Activated naive CD4-positive, alpha-beta T cell treated with anti-CD3 and anti-CD28 coated beads for 36 hours (primary cell): ENCODE measurements around the gene TAC3. TPM values are rescaled to one million over a fixed set of nuclear protein-coding genes. Genes with fewer than 3 reads are reported as not detected.
A peak's percentile ranks its signal among the peaks of the same experiment; 100 is the strongest.
"Not testable (repeated sequence)": the region's sequence is repeated elsewhere in the genome, so short reads cannot be mapped to it uniquely, and the experiment has no call there.

ENCODE experiments used
- CTCF ChIA-PET: fragments of 350-600 bp; sonication (Branson Sonifier 250); formaldehyde crosslinking; loops from one replicate; lab custom pipeline; 2021; ENCODE audit warnings: antibody characterized with exemption; lab: Charles Lee
- DNase-seq: peaks from one replicate; pipeline ENCODE4 v3.0.0-alpha.2; 2020
- H3K27ac Mint-ChIP-seq: one replicate; pipeline ENCODE4 v1.8.0; 2021; ENCODE audit warnings: mild to moderate bottlenecking, mixed read lengths
- H3K27me3 Mint-ChIP-seq: one replicate; pipeline ENCODE4 v1.8.0; 2021; ENCODE audit warnings: low read depth, mixed read lengths
- H3K36me3 Mint-ChIP-seq: one replicate; pipeline ENCODE4 v1.8.0; 2021; ENCODE audit warnings: low read depth, mixed read lengths
- H3K4me1 Mint-ChIP-seq: one replicate; pipeline ENCODE4 v1.8.0; 2021; ENCODE audit warnings: low read depth, mixed read lengths
- H3K4me3 Mint-ChIP-seq: one replicate; pipeline ENCODE4 v1.8.0; 2021; ENCODE audit warnings: mild to moderate bottlenecking, moderate library complexity, mixed read lengths
- H3K9me3 Mint-ChIP-seq: one replicate; pipeline ENCODE4 v1.8.0; 2021; ENCODE audit warnings: mixed read lengths
- intact Hi-C: fragments of 100-400 bp; cut with micrococcal nuclease; formaldehyde crosslinking; loops from one replicate; pipeline ENCODE4 v1.15.1; 2023
- total RNA-seq, 2 experiments: library from RNA; stranded (reverse); gene quantifications; one replicate each; pipeline ENCODE4 v1.2.3, GENCODE V29; 2021

TAC3 gene
- total RNA-seq, 2 experiments from 2014 or later: 0.48 TPM; not detected in 1

DNA sequence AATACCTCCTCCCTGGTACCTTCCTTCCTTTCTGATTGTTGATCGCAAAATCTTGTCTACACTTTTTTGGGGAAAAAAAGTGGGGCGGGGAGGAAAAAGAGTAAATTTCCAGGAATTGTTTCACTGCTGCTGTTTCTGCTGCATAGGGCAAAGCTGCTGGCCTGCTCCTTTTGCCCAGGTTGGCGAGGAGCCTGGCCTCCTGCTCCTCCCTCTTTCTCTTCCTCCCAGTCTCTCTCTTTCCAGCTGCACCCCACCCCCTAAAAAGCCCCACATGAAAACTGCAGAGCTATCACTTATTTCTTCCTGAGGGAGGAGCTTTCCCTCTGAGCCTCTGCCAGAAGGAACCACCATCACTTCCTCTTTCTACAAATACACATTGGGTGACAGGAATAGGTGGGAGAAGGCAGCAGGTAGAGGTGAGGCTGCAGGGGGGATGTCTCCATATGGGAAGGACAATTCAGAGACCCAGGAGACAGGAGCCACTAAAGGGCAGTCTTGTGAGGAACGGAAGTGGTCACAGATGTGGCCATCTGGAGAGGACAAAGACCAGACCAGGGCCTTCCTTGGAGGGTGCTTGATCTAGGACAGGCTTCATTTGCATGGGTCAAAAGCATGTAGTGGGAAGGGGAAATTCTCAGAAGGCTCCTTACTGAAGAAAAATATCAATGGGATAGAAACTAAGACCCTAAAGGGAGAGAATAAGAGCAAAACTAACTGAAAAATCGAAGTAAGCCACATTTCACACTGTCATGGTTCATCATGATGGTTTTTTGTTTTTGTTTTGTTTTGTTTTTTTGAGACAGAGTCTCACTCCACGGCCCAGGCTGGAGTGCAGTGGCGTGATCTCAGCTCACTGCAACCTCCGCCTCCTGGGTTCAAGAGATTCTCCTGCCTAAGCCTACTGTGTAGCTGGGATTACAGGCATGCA is 24.7 kb downstream of the TAC3 start:
- no peak overlapping the region for H3K27ac Mint-ChIP-seq

DNA sequence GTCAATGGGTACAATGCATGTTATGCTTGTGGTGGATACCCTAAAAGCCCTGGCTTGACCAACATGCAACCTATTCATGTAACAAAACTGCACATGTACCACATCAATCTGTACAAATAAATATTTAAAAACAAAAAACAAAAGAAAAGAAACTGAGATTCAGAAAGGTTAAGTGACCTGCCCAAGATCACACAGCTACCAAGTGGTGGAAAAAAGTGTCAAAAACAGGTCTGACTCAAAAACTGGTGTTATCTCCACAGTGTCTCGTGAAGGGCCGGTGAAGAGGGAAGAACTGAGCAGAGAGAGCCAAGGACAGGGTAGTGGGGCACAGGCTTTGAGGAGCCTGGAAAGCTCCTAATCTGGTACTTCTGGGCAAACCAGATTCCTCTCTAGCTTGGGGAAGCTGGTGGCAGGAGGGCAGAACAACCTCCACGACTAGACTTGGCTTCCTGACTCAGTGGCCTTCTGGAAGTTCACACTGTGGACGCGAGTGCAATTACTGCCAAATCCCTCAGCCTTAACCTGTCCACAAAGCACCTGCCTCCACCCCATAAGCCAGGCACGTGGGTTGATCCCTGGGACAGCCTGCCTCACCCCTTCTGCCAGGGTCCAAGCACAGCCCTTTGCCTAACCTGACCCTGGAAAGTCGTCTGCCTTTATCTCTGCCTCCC is 25.5 kb downstream of the TAC3 start:
- no peaks in the 10 kb centered on the region for H3K9me3 Mint-ChIP-seq
- H3K27me3 Mint-ChIP-seq: no peaks in the 10 kb centered on the region
- no peak overlapping the region for H3K4me3 Mint-ChIP-seq
- H3K27ac Mint-ChIP-seq: no peak overlapping the region
- no peak for DNase-seq
- H3K4me1 Mint-ChIP-seq: peaks cover 12% of the 10 kb centered on the region
- intact Hi-C loops: no loop called here
- CTCF ChIA-PET: interaction anchor here (0.8 to 1.8 kb wide), 5 partner anchors 11 to 232 kb away, joined by 3 to 8 read pairs (median 4); no protein-coding TSS in a partner anchor
- peaks cover 3% of the 10 kb centered on the region for H3K36me3 Mint-ChIP-seq

More for the DNA sequence above, 24.7 kb downstream of the TAC3 start:
- Mint-ChIP-seq H3K4me1 (peaks cover 12% of the 10 kb centered on the region), H3K36me3 (peaks cover 8% of the 10 kb centered on the region), H3K9me3 (no peaks in the 10 kb centered on the region), H3K27me3 (no peaks in the 10 kb centered on the region), H3K4me3 (no peak overlapping the region)
- CTCF ChIA-PET: interaction anchor here (0.7 to 1.8 kb wide), 6 partner anchors 10 to 233 kb away, joined by 3 to 8 read pairs (median 4); no protein-coding TSS in a partner anchor
- DNase-seq: no peak
- intact Hi-C loops: no loop called here

DNA sequence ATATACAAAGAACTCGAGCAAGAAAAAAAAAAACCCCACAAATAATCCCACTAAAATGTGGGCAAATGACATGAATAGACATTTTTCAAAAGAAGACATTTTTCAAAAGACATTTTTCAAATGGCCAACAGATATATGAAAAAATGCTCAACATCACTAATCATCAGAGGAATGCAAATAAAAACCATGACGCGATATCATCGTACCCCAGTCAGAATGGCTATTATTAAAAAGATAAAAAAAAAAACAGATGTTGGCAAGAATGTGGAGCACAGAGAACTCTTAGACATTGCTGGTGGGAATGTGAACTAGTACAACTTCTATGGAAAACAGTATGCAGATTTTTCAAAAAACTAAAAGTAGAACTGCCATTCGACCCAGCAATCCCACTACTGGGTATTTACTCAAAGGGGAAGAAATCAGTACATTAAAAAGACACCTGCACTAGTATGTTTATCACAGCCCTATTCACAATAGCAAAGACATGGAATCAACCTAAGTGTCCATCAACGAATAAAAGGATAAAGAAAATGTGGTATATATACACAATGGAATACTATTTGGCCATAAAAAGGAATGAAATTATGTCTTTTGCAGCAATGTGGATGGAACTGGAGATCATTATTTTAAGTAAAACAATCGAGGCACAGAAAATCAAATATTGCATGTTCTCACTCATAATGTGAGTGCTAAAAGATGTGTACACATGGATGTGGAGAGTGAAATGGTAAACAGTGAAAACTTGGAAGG is 26.3 kb downstream of the TAC3 start:
- no peaks in the 10 kb centered on the region for H3K27me3 Mint-ChIP-seq
- H3K27ac Mint-ChIP-seq: no peak overlapping the region
- CTCF ChIA-PET: interaction anchor here (0.8 to 4.2 kb wide), 6 partner anchors 10 to 236 kb away, joined by 4 to 64 read pairs (median 6); partner anchors contain the start of gene PRIM1
- H3K4me1 Mint-ChIP-seq: peaks cover 12% of the 10 kb centered on the region
- no peaks in the 10 kb centered on the region for H3K9me3 Mint-ChIP-seq
- no peak overlapping the region for H3K4me3 Mint-ChIP-seq
- no peak for DNase-seq
- intact Hi-C loops: no loop called here
- peaks cover 2% of the 10 kb centered on the region for H3K36me3 Mint-ChIP-seq

DNA sequence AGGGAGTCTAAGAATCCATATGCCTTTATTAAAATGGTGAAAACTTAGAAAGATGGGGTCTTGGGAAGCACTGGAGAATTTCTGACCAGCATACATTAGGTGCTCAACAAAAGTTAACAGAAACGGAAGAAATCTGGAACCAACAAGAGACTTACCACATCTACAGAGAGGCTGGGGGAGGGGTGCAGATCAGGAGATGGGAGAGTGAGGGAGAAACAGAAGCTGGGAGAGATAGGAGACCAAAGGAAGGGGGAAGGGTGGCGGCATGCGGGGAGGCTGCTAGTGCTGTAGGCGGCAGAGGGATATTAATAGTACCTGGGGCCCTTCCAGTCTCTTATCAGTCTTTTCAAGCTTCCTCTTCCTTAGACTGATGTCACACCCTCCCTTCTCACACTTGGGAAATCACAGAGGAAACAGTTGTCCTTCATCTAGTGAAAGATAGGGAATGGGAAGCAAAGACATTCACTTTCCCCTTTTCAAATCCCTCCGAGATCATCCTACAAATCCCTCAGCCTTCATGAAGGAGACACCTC is 28.1 kb downstream of the TAC3 start:
- Mint-ChIP-seq H3K36me3 (peaks cover 2% of the 10 kb centered on the region), H3K4me1 (peaks cover 12% of the 10 kb centered on the region), H3K9me3 (no peaks in the 10 kb centered on the region), H3K27ac (no peak overlapping the region), H3K4me3 (no peak overlapping the region), H3K27me3 (no peaks in the 10 kb centered on the region)
- DNase-seq: no peak
- CTCF ChIA-PET: interaction anchor here (0.6 to 4.2 kb wide), 27 partner anchors 9 to 409 kb away, joined by 3 to 64 read pairs (median 3); partner anchors contain the start of genes HSD17B6, PRIM1 and STAT6
- intact Hi-C loops: no loop called here

DNA sequence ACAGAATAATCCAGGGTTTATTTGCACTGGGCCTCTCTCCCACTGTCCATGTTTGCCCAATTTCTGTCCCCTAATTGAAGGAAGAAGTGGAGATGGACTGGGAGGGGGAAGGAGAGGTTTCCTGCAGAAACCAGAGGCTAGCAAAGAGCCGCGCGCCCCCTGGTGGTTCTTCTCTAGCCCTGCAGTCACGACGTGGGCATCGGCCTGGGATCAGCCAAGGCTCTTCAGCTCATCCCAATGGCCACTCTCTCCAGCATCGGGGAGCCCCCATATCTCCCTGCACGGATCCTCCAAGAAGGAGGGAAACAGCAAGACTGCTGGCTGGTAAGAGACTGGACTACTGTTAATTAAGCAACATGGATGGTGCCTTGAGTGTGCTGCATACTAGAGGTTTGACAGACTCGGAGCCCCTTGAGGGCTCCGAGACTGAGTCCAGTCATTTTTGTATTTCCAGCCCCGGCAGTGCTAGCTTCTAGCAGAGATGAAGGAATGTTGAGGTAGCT is 28.7 kb downstream of the TAC3 start:
- no peak overlapping the region for H3K4me3 Mint-ChIP-seq
- H3K36me3 Mint-ChIP-seq: no peaks in the 10 kb centered on the region
- DNase-seq: peak; percentile 84
- no peaks in the 10 kb centered on the region for H3K9me3 Mint-ChIP-seq
- H3K27ac Mint-ChIP-seq: no peak overlapping the region
- H3K4me1 Mint-ChIP-seq: peaks cover 12% of the 10 kb centered on the region
- no peaks in the 10 kb centered on the region for H3K27me3 Mint-ChIP-seq
- intact Hi-C loops: loop anchor here (1.0 kb wide), 3 partner anchors 147 to 230 kb away; partner anchors contain the start of gene HSD17B6
- CTCF ChIA-PET: interaction anchor here (0.5 to 4.2 kb wide), 25 partner anchors 9 to 253 kb away, joined by 3 to 64 read pairs (median 3); partner anchors contain the start of genes HSD17B6, PRIM1 and STAT6

DNA sequence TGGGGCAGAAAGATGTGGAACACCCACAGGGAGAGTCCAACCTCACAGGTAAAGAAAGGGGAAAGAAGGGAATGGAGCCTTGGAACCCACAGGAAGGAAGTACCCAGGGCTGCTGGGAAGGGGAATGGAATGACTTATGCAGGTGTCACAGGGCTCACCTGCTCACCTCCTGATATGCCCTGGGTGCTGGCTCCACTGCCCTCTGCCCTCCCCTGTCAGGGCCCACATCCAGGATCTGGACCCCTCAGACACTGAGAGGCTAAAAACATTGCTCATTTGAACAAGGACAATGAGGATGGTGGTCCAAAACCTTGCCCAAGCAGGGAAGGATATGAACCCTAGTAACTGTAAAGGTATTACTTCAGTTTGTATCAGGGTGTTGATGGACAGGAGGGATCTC is 29.3 kb downstream of the TAC3 start:
- intact Hi-C loops: loop anchor here (1.0 kb wide), 3 partner anchors 147 to 230 kb away; partner anchors contain the start of gene HSD17B6
- H3K9me3 Mint-ChIP-seq: no peaks in the 10 kb centered on the region
- H3K4me1 Mint-ChIP-seq: peaks cover 12% of the 10 kb centered on the region
- CTCF ChIA-PET: interaction anchor here (0.5 to 4.2 kb wide), 18 partner anchors 8 to 233 kb away, joined by 3 to 64 read pairs (median 4); partner anchors contain the start of genes HSD17B6, PRIM1 and STAT6
- no peak for DNase-seq
- no peaks in the 10 kb centered on the region for H3K27me3 Mint-ChIP-seq
- no peaks in the 10 kb centered on the region for H3K36me3 Mint-ChIP-seq
- H3K27ac Mint-ChIP-seq: no peak overlapping the region
- no peak overlapping the region for H3K4me3 Mint-ChIP-seq

DNA sequence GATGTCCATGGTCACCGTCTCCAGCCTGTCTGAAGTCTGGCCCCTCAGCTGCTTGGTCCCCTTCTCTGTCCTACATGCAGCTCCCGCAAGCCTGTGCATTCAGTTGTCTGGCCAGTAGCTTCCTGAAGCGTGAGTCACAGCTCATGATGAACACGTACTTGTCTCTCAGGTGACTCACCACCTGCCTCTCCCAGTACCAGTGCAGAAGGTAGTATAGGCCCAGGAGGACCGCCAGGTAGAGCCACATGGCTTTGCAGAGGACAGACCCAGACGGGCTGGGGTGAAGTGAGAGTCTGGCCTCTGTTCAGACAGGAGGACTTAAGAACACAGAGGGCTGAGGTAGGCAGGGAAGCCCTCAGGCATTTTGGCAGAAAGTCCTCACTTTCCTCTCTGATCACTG is 30.6 kb downstream of the TAC3 start:
- H3K27me3 Mint-ChIP-seq, intact Hi-C loops: not testable (repeated sequence)

DNA sequence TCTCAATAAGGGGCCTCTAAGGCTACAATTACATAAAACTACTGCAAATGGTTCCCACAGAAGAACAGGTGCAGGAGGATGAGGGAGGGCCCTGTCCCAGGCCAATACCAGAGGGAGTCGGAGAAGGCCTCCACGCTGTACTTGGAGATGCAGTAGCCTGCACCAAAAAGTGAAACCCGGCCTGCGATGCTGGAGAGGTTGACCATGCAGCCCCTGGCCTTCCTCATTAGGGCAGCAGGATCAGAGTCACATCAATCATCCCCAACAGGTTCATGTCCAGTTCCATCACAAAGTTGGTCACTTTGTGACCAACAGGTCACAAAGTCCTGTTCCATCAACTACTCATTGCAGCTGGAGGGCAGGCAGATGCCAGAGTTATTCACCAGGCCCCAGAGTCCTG is 32.9 kb downstream of the TAC3 start:
- Mint-ChIP-seq H3K4me3 (no peak overlapping the region), H3K4me1 (peaks cover 3% of the 10 kb centered on the region), H3K27me3 (no peaks in the 10 kb centered on the region), H3K36me3 (no peaks in the 10 kb centered on the region), H3K9me3 (no peaks in the 10 kb centered on the region), H3K27ac (no peak overlapping the region)
- intact Hi-C loops: no loop called here
- CTCF ChIA-PET: no interaction called here
- DNase-seq: no peak

More for the DNA sequence above, 30.6 kb downstream of the TAC3 start:
- CTCF ChIA-PET: interaction anchor here (0.9 to 4.2 kb wide), 3 partner anchors 15 to 227 kb away, joined by 3 to 64 read pairs (median 52); no protein-coding TSS in a partner anchor
- H3K4me3 Mint-ChIP-seq, H3K36me3 Mint-ChIP-seq, H3K9me3 Mint-ChIP-seq, DNase-seq, H3K27ac Mint-ChIP-seq, H3K4me1 Mint-ChIP-seq: not testable (repeated sequence)

DNA sequence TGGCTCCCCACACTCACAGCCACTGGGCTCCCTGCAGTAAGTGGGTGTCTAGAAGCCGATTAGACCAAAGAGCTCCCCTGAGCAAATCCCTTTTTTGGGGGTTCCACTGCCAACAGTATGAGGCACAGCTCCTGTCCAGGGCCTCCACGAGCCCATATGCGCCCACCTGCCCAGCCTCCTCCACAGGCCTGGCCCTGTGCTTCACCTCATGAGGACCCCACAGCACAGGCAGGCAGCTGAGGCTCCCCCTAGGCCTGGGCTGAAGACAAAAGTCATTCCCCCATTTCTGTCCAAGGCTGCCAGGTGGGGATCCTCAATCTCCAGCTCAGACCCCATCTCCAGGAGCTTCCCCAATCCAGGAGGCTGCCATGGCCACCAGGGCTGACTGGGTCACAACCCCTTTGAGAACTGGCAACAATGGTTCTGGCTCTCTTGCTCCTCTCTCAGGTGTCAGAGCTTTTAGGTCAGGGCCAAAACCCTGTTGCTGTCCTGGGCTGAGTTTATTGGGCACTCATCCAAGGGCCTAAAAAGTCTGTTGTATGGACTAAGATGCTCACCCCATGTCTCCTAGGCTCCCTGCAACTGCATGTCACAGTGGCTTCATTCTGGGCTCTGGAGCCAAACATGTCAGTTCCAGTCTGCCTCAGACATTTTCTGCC is 33.6 kb downstream of the TAC3 start:
- H3K4me1 Mint-ChIP-seq, CTCF ChIA-PET, H3K4me3 Mint-ChIP-seq, H3K9me3 Mint-ChIP-seq, H3K27ac Mint-ChIP-seq, H3K27me3 Mint-ChIP-seq, intact Hi-C loops, H3K36me3 Mint-ChIP-seq, DNase-seq: not testable (repeated sequence)

DNA sequence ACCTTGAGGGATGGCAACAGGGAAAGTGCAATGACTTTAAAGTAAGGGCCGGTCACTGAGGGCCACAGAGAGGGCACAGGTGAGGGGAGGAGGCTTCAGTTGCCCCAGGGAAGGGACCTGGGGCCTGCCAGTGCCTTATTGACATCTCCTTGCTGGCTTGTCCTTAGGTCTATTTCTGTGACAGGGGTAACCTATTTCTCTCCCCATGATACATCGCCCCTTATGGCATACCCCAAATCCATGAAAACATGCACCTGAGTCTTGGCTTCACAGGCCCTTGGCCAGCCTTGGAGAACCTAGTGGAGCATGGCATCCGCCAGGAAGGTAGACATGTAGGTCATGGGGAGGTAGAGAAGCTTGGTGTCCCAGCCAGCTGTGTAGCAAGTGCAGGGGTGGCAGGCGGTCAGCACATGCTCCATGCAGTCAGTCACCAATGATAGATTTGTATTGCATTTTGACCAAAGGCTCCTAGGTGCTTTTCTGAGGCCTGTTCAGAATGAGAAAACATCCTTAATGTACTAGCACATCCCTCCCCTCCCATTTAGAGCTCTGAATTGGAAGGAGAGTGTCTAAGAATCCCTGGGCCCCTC is 35.3 kb downstream of the TAC3 start:
- H3K4me1 Mint-ChIP-seq: no peaks in the 10 kb centered on the region
- H3K9me3 Mint-ChIP-seq: no peaks in the 10 kb centered on the region
- no peak overlapping the region for H3K27ac Mint-ChIP-seq
- CTCF ChIA-PET: interaction anchor here (0.7 to 1.0 kb wide), 2 partner anchors 21 to 223 kb away, joined by 3 read pairs; no protein-coding TSS in a partner anchor
- H3K27me3 Mint-ChIP-seq: no peaks in the 10 kb centered on the region
- no peaks in the 10 kb centered on the region for H3K36me3 Mint-ChIP-seq
- intact Hi-C loops: no loop called here
- no peak overlapping the region for H3K4me3 Mint-ChIP-seq
- no peak for DNase-seq
